GM21717 (cell line): ENCODE results near the gene SP2.

Experiments
- ATAC-seq: cut with Tn5 transposase; IDR thresholded peaks from one replicate; pipeline ENCODE4 v1.9.1; 2021; ENCODE audit warnings: mild to moderate bottlenecking, moderate library complexity; ENCODE audit not compliant: unreplicated experiment

Gene SP2

GRCh38 chr17:47969930-47970724, 74.1 kb downstream of the SP2 start:
- ATAC-seq, result no peak

GRCh38 chr17:47970725-47971499, 74.9 kb downstream of the SP2 start, which contains the start of gene CDK5RAP3:
Gene CDK5RAP3, plus strand, starts transcription at chr17:47971113. Its CDS starts 34 bp downstream, at chr17:47971147.
- ATAC-seq, result peak; percentile 95

GRCh38 chr17:47973541-47973940, 77.5 kb downstream of the SP2 start:
- no peak for ATAC-seq

GRCh38 chr17:47975189-47975822, 79.3 kb downstream of the SP2 start:
- no peak for ATAC-seq

- no peak for ATAC-seq
Observed at GRCh38 chr17:47975823-47976205, 79.8 kb downstream of the SP2 start.

- ATAC-seq, result no peak
Observed at GRCh38 chr17:47978324-47978723, 82.3 kb downstream of the SP2 start.
